Esophagus (tissue), 2 donors: ENCODE measurements around the gene MRPL27. TPM values are rescaled to one million over a fixed set of nuclear protein-coding genes. Genes with fewer than 3 reads are reported as not detected.
A peak's percentile ranks its signal among the peaks of the same experiment; 100 is the strongest.

Experiments
- H3K27ac ChIP-seq, 2 donors: one replicate each; pipeline ENCODE4 v1.5.1; 2013; ENCODE audit warnings: low read depth in 2 of 2, mild to moderate bottlenecking in 2 of 2, inconsistent platforms in 1 of 2, low read length in 1 of 2, moderate library complexity in 1 of 2
- H3K27me3 ChIP-seq, 2 donors: one replicate each; pipeline ENCODE4 v1.6.1; 2013; ENCODE audit warnings: low read length in 2 of 2, control low read depth in 1 of 2, mild to moderate bottlenecking in 1 of 2; ENCODE audit not compliant: insufficient read depth in 2 of 2, control insufficient read depth in 1 of 2
- H3K36me3 ChIP-seq, 2 donors: one replicate each; pipeline ENCODE4 v1.6.1; 2013; ENCODE audit warnings: low read length in 1 of 2; ENCODE audit not compliant: control insufficient read depth in 2 of 2, insufficient read depth in 2 of 2
- H3K4me1 ChIP-seq, 2 donors: one replicate each; pipeline ENCODE4 v1.6.1; 2013; ENCODE audit warnings: low read length in 1 of 2; ENCODE audit not compliant: control insufficient read depth in 2 of 2, insufficient read depth in 2 of 2
- H3K4me3 ChIP-seq, 2 donors: one replicate each; pipeline ENCODE4 v1.5.1; 2013; ENCODE audit warnings: low read length in 2 of 2, mild to moderate bottlenecking in 2 of 2, low read depth in 1 of 2, moderate library complexity in 1 of 2
- H3K9me3 ChIP-seq, 2 donors: one replicate each; pipeline ENCODE4 v1.6.1; 2013; ENCODE audit warnings: mild to moderate bottlenecking in 2 of 2, low read depth in 1 of 2, low read length in 1 of 2, moderate library complexity in 1 of 2; ENCODE audit not compliant: control insufficient read depth in 2 of 2, insufficient read depth in 1 of 2
- WGBS, 2 donors: extraction: QIAGEN DNeasy Blood & Tissue Kit; methylation state at CpG; one replicate each; pipeline ENCODE4 v1.1.7; 2013; 5-methylcytosine and 5-hydroxymethylcytosine counted together
- polyA plus RNA-seq, 2 donors: library from polyadenylated mRNA; stranded (reverse); fragments of 200-250 nt; gene quantifications; one replicate each; pipeline ENCODE4 v1.2.3, GENCODE V29; 2013
- donor health status: healthy with polysubstance abuse.
- donor health status: Bipolar disorder and iron deficiency.

MRPL27 gene
- polyA plus RNA-seq, 2 donors = 106 to 119 TPM

DNA sequence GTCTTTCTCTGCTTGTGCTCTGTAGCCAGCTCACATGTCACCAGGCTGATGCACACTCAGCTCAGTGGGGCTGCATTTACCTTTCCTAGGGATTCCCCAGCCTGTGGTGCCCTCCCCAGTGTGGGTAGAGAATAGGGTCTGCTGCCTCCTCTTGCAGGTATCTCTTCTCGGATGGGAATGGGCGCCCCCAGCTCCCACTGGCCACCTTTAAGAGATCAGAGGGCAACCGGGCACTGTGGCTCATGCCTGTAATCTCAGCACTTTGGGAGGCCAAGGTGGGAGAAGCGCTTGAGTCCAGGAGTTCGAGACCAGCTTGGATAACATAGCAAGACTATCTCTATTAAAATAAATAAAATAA is 23.8 kb downstream of the MRPL27 start:
- H3K4me1 ChIP-seq = peaks cover 5 to 9% of the 10 kb centered on the region in 2 donors
- H3K27me3 ChIP-seq = no peaks in the 10 kb centered on the region
- 94 to 97% methylated on average over 5 of the region's 5 CpGs for WGBS, 2 donors
- H3K27ac ChIP-seq = no peak overlapping the region
- H3K9me3 ChIP-seq = no peaks in the 10 kb centered on the region
- H3K36me3 ChIP-seq = peaks cover 2 to 7% of the 10 kb centered on the region in 2 donors
- H3K4me3 ChIP-seq = no peak overlapping the region

DNA sequence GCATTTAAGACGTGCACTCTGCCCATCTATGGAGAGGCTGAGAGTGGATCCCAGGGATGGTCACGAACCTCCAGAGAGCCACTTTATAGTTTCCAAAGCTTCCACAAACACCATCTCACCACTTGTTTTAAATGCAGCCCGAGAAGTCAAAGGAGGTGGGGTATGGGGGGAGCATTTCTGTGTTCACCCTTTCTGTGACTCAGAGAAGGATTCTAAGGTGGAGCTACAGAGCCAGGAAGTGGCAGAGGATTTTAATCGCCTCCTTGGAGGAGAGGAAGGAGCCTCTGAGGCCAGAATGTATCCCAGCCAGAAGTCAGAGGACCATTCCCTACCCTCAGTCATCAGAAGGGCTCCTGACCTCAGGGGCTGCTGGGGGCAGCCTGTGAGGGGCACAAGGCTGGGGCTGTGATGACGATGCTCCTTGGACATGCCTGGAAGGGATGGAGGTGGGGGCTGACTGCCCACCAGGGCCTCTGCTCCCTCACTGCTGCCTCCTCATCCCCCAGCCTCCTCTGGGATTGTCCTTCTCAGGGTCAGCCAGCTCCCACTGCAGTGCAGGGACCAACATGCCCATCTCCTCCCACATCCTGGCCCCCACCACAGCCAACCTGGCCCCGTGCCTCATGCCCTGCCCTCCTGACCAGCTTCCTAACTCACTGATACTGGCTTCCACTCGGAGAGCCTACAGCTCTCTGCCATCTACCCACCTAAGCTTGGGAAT is 24.3 kb downstream of the MRPL27 start:
- Histone ChIP-seq H3K4me3 (no peak overlapping the region), H3K4me1 (peaks cover 5 to 9% of the 10 kb centered on the region in 2 donors), H3K27me3 (no peaks in the 10 kb centered on the region), H3K36me3 (peaks cover 2 to 4% of the 10 kb centered on the region in 2 donors), H3K9me3 (no peaks in the 10 kb centered on the region), H3K27ac (peak overlapping the region in 1 of 2 donors; percentile 9)
- WGBS, 2 donors = 53 to 61% methylated on average over 7 of the region's 7 CpGs

DNA sequence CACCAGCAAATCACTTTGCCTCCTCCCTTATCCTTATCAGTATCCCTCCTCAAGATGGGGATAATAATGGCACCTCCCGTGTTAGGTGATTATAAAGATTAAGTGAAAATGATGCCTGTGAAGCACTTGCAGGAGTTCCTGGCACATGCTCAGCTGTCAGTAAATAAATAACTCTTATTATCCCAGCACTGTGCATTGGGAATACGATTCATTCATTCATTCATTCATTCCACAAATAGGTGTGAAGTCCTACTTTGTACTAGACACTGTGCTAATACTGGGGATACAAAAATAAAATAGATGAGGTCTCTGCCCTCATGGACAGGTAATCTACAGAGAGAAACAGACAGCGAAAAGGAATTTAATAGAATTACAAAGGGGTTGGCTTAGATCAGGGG is 25.1 kb downstream of the MRPL27 start:
- no peaks in the 10 kb centered on the region for H3K27me3 ChIP-seq
- WGBS, 2 donors = 57 to 62% methylated on average over 3 of the region's 3 CpGs
- peaks cover 5 to 9% of the 10 kb centered on the region in 2 donors for H3K4me1 ChIP-seq
- H3K36me3 ChIP-seq = peaks cover 0 to 4% of the 10 kb centered on the region in 2 donors
- H3K27ac ChIP-seq = no peak overlapping the region
- H3K4me3 ChIP-seq = no peak overlapping the region
- no peaks in the 10 kb centered on the region for H3K9me3 ChIP-seq

DNA sequence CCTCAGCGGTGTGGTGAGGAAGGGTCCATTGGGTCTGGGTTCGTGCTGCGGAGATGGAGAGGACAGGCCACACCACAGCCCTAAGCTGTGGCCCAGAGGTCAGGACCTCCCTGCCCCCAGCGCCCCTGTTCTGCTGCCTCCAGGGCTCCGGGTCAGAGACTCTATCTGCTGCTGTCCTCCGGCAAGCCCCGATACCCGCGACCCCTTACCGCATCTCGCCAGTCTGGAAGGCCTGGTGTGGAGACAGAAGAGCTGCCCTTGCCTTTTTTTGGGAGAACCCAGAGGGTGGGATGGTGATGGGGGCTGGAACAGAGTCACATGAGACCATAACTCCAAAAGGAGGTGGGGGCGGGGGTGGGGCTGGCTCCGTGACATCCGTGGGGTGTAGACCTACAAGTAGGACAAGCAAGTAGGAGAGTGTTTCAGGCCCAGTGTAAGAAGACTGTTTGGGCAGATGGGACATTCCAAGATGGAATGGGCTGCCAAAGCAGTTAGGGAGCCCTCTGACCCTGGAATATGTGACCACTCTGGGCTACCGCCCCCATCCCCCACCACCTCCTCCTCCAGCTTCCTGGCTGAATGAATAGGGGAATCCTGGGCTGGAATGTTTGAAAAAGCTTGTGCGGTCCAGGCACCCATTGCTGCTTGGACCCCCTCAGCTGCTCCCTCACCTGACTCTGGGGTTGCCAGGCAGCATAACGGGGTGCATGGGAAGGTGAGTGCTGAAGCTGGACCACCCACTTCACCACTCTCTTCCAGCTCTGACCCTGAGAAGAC is 25.7 kb downstream of the MRPL27 start:
- Histone ChIP-seq H3K4me1 (peaks cover 5 to 9% of the 10 kb centered on the region in 2 donors), H3K27ac (peak overlapping the region in 1 of 2 donors; percentile 58), H3K36me3 (no peaks in the 10 kb centered on the region), H3K9me3 (no peaks in the 10 kb centered on the region), H3K27me3 (no peaks in the 10 kb centered on the region), H3K4me3 (peak overlapping the region; percentile 69 to 90)
- 24 to 33% methylated on average over 17 of the region's 17 CpGs for WGBS, 2 donors

DNA sequence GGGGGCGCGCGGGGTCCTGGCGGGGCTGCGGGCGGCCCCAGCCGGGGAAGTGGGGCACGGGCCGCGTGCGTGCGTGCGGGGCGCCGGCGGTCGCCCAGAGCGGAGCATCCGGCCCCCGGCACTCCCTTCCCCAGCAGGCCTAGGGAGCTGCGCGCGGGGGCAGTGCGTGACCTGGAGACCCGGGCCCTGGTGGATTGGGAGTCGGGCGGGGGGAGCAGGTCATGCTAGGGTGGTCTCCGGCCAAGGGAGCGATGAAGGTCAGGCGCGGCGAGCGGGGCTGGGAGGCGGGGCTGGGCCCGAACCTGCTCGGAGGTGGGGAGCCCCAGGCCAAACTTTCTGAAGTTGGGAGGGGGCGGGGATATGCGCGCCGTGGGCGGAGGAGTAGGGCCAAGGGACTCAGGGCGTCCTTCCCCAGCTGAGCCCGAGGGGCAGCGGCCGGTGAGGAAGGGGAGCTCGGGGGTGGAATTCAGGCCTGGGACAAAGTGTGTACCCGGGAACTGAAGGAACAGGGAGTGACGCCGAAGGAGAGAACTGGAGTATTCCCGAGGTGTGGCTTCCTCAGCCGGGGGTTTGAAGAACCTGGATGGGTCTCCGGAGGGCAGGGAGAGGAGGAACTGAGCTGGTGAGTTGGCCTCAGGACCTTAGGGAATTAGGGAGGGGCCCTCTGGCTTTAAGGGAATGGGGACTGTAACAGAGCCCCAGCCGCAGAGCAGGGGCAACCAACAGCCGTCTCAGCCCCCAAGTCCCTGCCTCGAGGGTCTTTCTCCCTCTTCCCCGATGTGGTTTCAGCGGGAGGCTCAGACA is 26.5 kb downstream of the MRPL27 start:
- H3K9me3 ChIP-seq = no peaks in the 10 kb centered on the region
- H3K4me3 ChIP-seq = peak overlapping the region; percentile 69 to 90
- H3K27ac ChIP-seq = peak overlapping the region; percentile 58
- H3K27me3 ChIP-seq = no peaks in the 10 kb centered on the region
- 1 to 2% methylated on average over 51 to 57 of the region's 57 CpGs for WGBS, 2 donors
- H3K36me3 ChIP-seq = no peaks in the 10 kb centered on the region
- peaks cover 5 to 9% of the 10 kb centered on the region in 2 donors for H3K4me1 ChIP-seq

DNA sequence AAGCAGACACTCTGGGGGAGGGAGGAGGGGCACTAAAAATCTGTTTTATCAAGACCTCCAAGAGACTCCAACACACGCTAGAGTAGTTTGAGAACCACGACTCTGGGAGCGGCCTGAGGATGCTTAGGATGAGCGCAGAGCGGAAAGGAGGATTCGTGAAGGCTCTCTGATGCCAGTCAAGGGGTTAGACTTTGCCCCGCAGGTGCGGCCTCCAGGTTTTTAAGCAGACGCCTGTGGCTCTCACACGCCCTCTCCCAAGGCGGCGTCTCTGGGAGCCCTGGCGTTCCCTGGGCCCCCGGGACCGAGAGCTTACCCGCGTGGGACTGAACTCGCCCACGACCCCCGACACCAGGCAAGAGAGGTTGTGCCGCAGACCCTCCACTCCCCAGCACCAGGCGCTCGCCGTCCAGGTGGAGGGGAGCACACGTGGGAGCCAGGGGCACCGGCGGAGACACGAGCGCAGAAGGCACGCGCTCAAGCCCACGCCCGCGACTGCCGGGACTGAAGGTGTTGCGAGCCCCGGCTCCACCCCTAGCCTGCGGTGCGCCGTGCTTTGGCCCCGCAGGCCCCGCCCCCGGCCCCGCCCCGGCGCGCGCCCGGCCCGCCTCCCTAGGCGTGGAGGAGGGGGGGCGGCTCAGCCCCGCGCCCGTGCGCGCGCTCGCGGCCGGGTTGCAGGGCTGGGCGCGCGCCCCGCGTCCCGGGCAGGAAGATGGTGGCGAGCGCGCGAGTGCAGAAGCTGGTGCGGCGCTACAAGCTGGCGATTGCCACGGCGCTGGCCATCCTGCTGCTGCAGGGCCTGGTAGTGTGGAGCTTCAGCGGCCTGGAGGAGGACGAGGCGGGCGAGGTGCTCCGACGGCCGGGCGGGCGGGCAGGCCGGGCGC is 27.3 kb downstream of the MRPL27 start, which contains the start of gene XYLT2:
Gene XYLT2, plus strand, starts transcription at position 695 of the 881 bp plus-strand sequence. Its CDS starts 15 bp downstream, at position 710.
- Histone ChIP-seq H3K27ac (peak within 1 kb of the TSS; percentile 58 to 73), H3K4me1 (peaks cover 5 to 9% of the 10 kb centered on the region in 2 donors), H3K4me3 (peak within 1 kb of the TSS; percentile 69 to 90), H3K36me3 (no peaks in the 10 kb centered on the region), H3K9me3 (no peaks in the 10 kb centered on the region), H3K27me3 (no peaks in the 10 kb centered on the region)
- 3% methylated on average over 78 to 87 of the region's 87 CpGs for WGBS, 2 donors

DNA sequence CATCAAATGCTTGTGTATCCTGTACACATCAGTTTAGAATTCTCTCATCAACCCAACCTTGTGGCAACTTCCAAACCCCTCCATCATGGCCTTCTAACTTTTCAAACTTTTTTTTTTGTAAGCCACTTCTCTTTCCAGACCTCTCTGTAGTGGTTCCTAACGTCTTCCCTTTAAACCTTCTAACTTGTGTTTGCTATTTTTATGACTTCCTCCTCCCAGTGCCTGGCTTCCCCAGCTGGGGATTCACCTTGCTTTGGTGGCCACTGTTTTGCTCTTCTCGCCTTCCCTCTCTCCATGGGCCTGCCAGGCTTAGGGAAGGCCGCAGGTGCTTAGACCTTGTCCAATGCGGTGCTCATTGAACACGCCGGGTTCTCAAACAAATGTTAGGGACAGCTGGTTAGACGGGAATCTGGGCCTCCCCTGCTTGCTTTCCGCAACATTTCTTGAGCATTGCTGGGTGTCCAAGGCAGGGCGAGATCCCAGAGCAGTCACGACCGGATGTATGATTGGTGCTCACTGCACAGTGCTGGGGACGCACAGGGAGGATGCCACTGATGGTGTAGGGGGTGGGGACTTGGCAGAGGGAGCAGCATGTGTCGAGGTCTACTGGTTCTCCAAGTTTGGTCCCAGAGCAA is 28.1 kb downstream of the MRPL27 start:
- no peak overlapping the region for H3K27ac ChIP-seq
- H3K4me1 ChIP-seq = peaks cover 5 to 9% of the 10 kb centered on the region in 2 donors
- 64 to 70% methylated on average over 13 of the region's 13 CpGs for WGBS, 2 donors
- no peak overlapping the region for H3K4me3 ChIP-seq
- H3K36me3 ChIP-seq = no peaks in the 10 kb centered on the region
- no peaks in the 10 kb centered on the region for H3K9me3 ChIP-seq
- no peaks in the 10 kb centered on the region for H3K27me3 ChIP-seq

DNA sequence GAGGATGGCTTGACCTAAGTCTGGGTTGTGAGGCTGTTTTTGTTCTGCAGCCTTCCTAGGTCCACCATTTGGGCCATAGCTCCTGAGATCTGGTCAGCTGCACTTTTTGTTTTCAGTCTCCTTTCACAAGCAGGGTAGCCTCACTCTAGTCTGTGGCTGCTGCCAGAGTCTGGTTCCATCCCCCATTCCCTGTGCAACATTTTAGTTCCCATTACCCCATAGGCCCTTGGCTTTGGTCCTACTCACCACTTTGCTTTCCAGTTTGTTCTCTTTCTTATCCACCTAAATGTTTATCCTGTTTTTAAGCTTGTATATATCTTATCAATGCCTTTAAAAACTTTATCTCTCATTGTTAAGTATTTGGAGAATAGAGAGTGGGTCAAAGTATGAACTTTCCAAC is 33.6 kb downstream of the MRPL27 start:
- H3K27ac ChIP-seq = no peak overlapping the region
- no peaks in the 10 kb centered on the region for H3K9me3 ChIP-seq
- H3K27me3 ChIP-seq = no peaks in the 10 kb centered on the region
- H3K36me3 ChIP-seq = no peaks in the 10 kb centered on the region
- H3K4me3 ChIP-seq = no peak overlapping the region
- no peaks in the 10 kb centered on the region for H3K4me1 ChIP-seq
